Measurements from ENCODE around the gene ROCK2.

GRCh38 chr2:11208083-11208482 is 136.4 kb downstream of the ROCK2 start:
- TF ChIP-seq GATA3 (IDR thresholded peaks at IDR 0.05; ENCODE audit: low read depth, low read length): no peak
- TF ChIP-seq GATA2 (IDR thresholded peaks at IDR 0.05; ENCODE audit: low read depth, low read length): no peak
